Lower leg skin (tissue), 4 donors: ENCODE measurements around the gene CENPX. TPM values are rescaled to one million over a fixed set of nuclear protein-coding genes. Genes with fewer than 3 reads are reported as not detected.

ENCODE experiments used
- DNase-seq, 2 donors: peaks; one replicate each; pipeline ENCODE4 v3.0.0-alpha.2; 2019; ENCODE audit warnings: low spot score in 2 of 2
- H3K4me3 ChIP-seq: fragments of 200-600 bp; sonication (generic); 2 replicates; pipeline ENCODE4 v1.5.1; 2017; ENCODE audit warnings: mild to moderate bottlenecking, low read depth; ENCODE audit not compliant: poor library complexity, severe bottlenecking
- POLR2A ChIP-seq, 2 donors: fragments of 450-650 bp; IDR thresholded peaks; one replicate each; pipeline ENCODE4 v1.6.1; 2016 to 2017; ENCODE audit warnings: antibody characterized with exemption in 2 of 2, mild to moderate bottlenecking in 1 of 2, moderate library complexity in 1 of 2
- WGBS, 2 donors: methylation state at CpG; one replicate each; pipeline ENCODE4 v1.1.5; 2018; 5-methylcytosine and 5-hydroxymethylcytosine counted together
- intact Hi-C: fragments of 100-400 bp; cut with DNase I; formaldehyde crosslinking; loops from one replicate; pipeline ENCODE4 v1.15.0; 2023; ENCODE audit warnings: low total_unique reads
- total RNA-seq, 4 donors: library from RNA; depleted of rRNA; stranded (reverse); fragments of >200 nt; gene quantifications; one replicate each; pipeline ENCODE4 v1.1.0, GENCODE V29; 2016
- TF ChIP-seq, protein P1 (sequence below), 3 donors: fragments of 450-650 bp; IDR thresholded peaks; one replicate each; pipeline ENCODE4 v1.5.1; 2016; ENCODE audit warnings: antibody characterized with exemption in 3 of 3, mild to moderate bottlenecking in 3 of 3, moderate library complexity in 2 of 3

The CENPX gene
- total RNA-seq, 4 donors from 2014 or later: 64.8 to 79.7 (median 71.2) TPM

DNA sequence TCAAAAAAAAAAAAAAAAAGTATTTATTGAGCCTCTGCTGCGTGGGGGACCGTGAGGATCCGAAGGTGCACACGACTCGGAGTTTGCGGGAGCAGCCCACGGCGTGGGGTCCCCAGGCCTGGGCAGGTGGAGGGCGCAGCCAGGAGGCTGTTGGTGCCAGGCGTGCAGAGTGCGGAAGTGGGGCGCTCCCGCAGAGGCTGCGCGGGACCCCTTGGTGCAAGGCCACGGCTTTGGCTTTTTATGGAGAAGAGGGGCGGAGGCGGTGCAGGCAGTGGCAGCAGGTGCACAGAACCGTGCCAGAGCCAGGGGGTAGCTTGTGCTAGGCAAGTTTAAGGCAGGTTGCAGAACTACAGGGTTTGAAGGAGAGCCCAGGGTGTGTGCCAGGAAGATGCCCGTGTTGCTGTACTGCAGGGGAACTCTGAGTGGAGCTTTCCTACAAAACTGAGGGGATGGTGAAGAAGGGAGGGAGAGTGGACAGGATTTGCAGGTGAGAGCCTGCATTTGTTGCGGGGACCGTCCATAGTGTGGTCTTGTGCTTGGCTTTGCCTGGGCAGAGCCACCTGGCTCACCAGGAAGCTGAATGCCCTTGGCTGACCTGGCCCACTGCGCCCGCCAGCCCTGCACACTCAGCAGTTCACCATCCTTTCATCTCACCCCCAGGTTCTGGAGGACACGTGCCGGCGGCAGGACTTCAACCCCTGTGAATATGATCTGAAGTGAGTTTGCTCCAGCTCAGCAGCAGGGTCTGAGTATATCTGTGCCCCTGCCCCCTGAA is 44.0 kb downstream of the CENPX start:
- WGBS, 2 donors: 80 to 83% methylated on average over 27 of the region's 27 CpGs
- TF ChIP-seq, protein P1, sequence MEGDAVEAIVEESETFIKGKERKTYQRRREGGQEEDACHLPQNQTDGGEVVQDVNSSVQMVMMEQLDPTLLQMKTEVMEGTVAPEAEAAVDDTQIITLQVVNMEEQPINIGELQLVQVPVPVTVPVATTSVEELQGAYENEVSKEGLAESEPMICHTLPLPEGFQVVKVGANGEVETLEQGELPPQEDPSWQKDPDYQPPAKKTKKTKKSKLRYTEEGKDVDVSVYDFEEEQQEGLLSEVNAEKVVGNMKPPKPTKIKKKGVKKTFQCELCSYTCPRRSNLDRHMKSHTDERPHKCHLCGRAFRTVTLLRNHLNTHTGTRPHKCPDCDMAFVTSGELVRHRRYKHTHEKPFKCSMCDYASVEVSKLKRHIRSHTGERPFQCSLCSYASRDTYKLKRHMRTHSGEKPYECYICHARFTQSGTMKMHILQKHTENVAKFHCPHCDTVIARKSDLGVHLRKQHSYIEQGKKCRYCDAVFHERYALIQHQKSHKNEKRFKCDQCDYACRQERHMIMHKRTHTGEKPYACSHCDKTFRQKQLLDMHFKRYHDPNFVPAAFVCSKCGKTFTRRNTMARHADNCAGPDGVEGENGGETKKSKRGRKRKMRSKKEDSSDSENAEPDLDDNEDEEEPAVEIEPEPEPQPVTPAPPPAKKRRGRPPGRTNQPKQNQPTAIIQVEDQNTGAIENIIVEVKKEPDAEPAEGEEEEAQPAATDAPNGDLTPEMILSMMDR (IDR thresholded peaks at IDR 0.05): no peak
- no peak for TF ChIP-seq POLR2A (IDR thresholded peaks at IDR 0.05)
- DNase-seq: no peak
- intact Hi-C loops: no loop called here
- H3K4me3 ChIP-seq: no peak overlapping the region

DNA sequence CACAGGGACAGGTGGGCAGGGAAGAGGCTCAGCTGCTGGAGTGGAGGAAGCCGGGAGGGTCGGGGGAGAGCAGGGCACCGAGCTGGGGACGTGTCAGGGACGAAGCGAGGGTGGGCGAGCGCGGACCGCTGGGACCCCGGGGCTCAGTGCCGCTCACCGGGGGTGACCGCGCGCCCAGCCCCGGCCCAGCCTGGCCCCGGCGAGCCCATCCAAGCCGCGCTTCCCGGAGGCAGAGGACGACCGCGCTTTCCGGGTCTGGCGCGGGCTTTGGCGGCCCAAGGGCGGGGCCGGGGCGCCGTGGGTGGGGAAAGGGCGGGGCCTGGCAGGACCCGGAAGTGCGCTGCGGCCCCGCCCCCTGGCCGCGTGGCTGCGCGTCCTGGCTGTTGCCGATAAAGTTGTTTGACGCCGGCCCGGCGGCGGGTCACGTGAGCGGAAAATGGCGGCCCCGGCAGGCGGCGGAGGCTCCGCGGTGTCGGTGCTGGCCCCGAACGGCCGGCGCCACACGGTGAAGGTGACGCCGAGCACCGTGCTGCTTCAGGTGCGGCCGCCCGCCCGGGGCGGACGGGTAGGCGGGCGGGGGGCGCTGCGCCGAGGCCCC is 45.4 kb downstream of the CENPX start, which contains the start of gene ASPSCR1:
Gene ASPSCR1, plus strand, starts transcription at position 419 of the 598 bp plus-strand sequence. Its CDS starts 18 bp downstream, at position 437.
- intact Hi-C loops: no loop called here
- H3K4me3 ChIP-seq: peak within 1 kb of the TSS; percentile 60
- DNase-seq: peak; percentile 80 to 97
- 0 to 1% methylated on average over 40 to 41 of the region's 76 CpGs for WGBS, 2 donors
- TF ChIP-seq, protein P1 (IDR thresholded peaks at IDR 0.05): no peak
- TF ChIP-seq POLR2A (IDR thresholded peaks at IDR 0.05): no peak

DNA sequence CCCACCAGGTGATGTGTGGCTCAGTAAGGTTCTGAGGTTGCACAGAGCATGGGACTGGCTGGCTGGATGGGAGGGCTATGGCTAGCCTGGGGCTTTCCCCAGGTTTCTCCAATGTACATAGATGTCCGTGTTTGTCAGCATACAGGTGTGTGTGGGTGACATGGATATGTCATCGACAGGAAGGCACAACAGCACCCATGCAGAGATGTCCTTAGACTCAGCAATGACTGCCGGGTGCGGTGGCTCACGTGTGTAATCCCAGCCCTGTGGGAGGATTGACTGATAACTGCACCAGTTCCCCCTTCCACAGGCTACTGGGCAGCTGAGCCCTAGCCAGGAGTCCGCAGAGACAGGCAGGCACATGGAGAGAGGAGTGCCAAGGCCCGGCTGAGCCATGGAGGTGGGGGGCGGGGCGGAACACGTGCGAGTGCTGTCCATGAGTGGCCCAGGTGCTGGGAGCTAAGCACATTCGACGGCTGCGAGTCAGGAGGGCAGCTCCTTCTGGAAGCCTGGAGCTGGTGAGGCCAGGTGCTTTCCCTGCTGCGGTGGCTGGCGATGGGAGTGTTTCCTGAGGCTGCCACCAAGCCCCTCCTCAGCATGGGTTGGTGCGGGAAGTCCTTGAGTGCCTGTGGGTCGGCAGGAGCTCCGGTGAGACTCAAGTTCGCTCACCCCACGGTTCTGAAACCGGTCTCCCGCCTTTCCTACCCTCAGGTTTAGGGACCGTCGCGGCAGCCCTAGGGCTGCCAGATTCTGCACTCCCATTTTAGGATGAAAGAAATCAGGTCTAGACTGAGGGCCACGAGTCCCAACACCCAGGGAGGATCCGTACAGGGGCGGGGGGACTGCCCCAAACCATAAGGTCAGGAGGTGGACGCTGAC is 46.1 kb downstream of the CENPX start:
- H3K4me3 ChIP-seq: peak overlapping the region; percentile 33
- no peak for TF ChIP-seq POLR2A (IDR thresholded peaks at IDR 0.05)
- TF ChIP-seq, protein P1 (IDR thresholded peaks at IDR 0.05): no peak
- intact Hi-C loops: no loop called here
- 27 to 30% methylated on average over 24 to 26 of the region's 30 CpGs for WGBS, 2 donors
- DNase-seq: no peak

DNA sequence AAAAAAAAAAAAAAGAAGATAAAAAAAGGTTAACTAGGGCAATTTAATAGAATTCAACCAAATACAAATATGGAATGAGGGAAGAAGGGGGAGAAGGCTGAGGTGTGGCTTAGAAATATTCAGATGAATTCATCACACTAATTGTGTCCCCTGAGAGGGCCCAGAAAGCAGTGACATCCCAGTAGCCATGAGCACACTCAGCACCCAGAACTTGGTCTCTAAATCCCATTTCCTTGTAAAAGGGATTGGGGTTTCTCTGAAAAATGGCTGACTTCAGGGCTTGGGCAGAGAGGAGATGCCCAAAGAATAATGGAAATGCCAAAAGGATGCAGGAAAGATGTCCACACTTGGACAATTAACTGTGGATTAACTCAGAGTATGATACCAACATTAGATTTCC is 49.2 kb downstream of the CENPX start:
- intact Hi-C loops: no loop called here
- no peak overlapping the region for H3K4me3 ChIP-seq
- DNase-seq: no peak
- TF ChIP-seq POLR2A (IDR thresholded peaks at IDR 0.05): no peak
- TF ChIP-seq, protein P1 (IDR thresholded peaks at IDR 0.05): no peak

DNA sequence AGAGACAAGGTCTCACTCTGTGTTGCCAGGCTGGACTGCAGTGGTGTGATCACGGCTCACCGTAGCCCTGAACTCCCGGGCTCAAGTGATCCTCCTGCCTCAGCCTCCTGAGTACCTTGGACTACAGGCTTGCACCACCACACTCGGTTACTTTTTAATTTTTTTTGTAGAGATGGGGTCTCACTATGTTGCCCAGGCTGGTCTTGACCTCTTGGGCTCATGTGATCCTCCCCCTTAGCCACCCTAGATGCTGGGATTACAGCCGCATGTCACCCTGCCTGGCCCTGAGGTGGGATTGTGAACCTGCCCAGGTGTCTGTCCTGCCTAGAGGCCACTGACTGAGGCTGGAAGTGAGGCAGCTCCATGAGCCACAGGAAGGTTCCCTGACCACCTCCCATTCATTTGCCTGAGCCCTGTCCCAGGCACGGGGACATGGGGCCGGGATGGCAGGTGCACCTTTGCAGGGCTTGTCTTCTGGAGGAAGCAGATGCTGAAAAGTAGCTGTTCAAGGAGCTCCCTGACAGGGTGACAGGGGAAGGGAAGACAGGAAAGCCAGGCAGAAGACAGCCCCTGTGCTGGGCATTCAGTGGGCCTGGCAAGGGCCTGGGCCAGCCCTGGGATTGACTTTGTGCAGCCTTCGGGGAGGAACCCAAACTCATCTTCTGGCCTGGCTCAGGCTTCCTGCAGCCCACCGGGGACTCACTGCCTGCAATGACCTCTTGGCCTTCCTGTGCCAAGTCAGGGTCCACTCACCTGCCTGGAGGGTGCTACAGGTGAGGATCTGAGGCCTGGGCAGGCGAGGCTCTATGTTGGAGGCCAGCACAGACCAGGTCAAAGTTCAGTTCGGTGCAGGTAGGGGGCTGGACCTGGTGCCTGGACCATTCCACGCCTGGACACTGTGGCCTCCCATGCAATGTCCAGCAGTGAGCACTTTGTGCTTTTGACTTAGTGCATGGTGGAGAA is 53.5 kb downstream of the CENPX start:
- intact Hi-C loops: no loop called here
- WGBS, 2 donors: 75 to 88% methylated on average over 12 of the region's 12 CpGs
- no peak for DNase-seq
- no peak overlapping the region for H3K4me3 ChIP-seq
- no peak for TF ChIP-seq POLR2A (IDR thresholded peaks at IDR 0.05)
- TF ChIP-seq, protein P1 (IDR thresholded peaks at IDR 0.05): no peak
